Neural cell (in vitro differentiated cells): ENCODE data around the gene CRTAC1. TPM values are rescaled to one million over a fixed set of nuclear protein-coding genes. Genes with fewer than 3 reads are reported as not detected.

Source experiments
- H2AFZ ChIP-seq: fragments of 200-600, 300-800 bp; sonication (generic), shearing (Covaris generic); 2 replicates; pipeline ENCODE4 v1.6.0; 2014; ENCODE audit warnings: low read depth, mild to moderate bottlenecking, antibody characterized with exemption, low read length, moderate library complexity
- H3F3A ChIP-seq: fragments of 200-600 bp; shearing (Covaris generic); 2 replicates; pipeline ENCODE4 v1.6.1; 2016; ENCODE audit warnings: mild to moderate bottlenecking, moderate library complexity, mixed read lengths, antibody characterized with exemption, low read length; ENCODE audit not compliant: insufficient read depth, poor library complexity, severe bottlenecking
- H3K27ac ChIP-seq: fragments of 200-600, 300-800 bp; sonication (generic), shearing (Covaris generic); 2 replicates; pipeline ENCODE4 v1.5.1; 2014; ENCODE audit warnings: mild to moderate bottlenecking, low read length, moderate library complexity
- H3K27me3 ChIP-seq: fragments of 300-800, 200-600 bp; sonication (generic), shearing (Covaris generic); 2 replicates; pipeline ENCODE4 v1.6.0; 2014; ENCODE audit warnings: mild to moderate bottlenecking, low read depth, low read length, moderate library complexity; ENCODE audit not compliant: insufficient read depth
- H3K36me3 ChIP-seq: fragments of 300-800, 200-600 bp; sonication (generic), shearing (Covaris generic); 2 replicates; pipeline ENCODE4 v1.5.1; 2014; ENCODE audit warnings: mild to moderate bottlenecking, antibody characterized with exemption, low read length, moderate library complexity; ENCODE audit not compliant: insufficient read depth
- H3K4me2 ChIP-seq: fragments of 300-800, 200-600 bp; sonication (generic), shearing (Covaris generic); 2 replicates; pipeline ENCODE4 v1.6.0; 2014; ENCODE audit warnings: mild to moderate bottlenecking, low read length
- H3K4me3 ChIP-seq: fragments of 300-800, 200-600 bp; sonication (generic), shearing (Covaris generic); 2 replicates; pipeline ENCODE4 v1.5.1; 2014; ENCODE audit warnings: mild to moderate bottlenecking, low read length, moderate library complexity
- H3K79me2 ChIP-seq: fragments of 200-600 bp; shearing (Covaris generic); replicated peaks from 2 replicates; pipeline ENCODE4 v1.6.0; 2014; ENCODE audit warnings: mild to moderate bottlenecking, low read length, moderate library complexity; ENCODE audit not compliant: insufficient read depth
- H3K9ac ChIP-seq: fragments of 300-800, 200-600 bp; sonication (generic), shearing (Covaris generic); 2 replicates; pipeline ENCODE4 v1.6.1; 2016; ENCODE audit warnings: mild to moderate bottlenecking, low read length, mixed read lengths
- H3K9me2 ChIP-seq: fragments of 200-600 bp; shearing (Covaris generic); 2 replicates; pipeline ENCODE4 v1.6.1; 2016; ENCODE audit warnings: mild to moderate bottlenecking, low read length, mixed read lengths; ENCODE audit not compliant: insufficient read depth
- H3K9me3 ChIP-seq: fragments of 200-600, 300-800 bp; sonication (generic), shearing (Covaris generic); 2 replicates; pipeline ENCODE4 v1.6.1; 2016; ENCODE audit warnings: mild to moderate bottlenecking, mixed run types, low read length, moderate library complexity, mixed read lengths
- H4K20me1 ChIP-seq: fragments of 200-600 bp; shearing (Covaris generic); 2 replicates; pipeline ENCODE4 v1.6.1; 2016; ENCODE audit warnings: mild to moderate bottlenecking, mixed run types; ENCODE audit not compliant: insufficient read depth
- EP300 ChIP-seq: fragments of 450-650 bp; conservative IDR thresholded peaks from 2 replicates; pipeline ENCODE4 v1.6.1; 2014; ENCODE audit warnings: antibody characterized with exemption, mild to moderate bottlenecking, moderate library complexity; ENCODE audit not compliant: poor library complexity, severe bottlenecking
- EZH2 ChIP-seq: fragments of 200-600, 300-800 bp; shearing (Covaris generic), sonication (generic); IDR thresholded peaks from 2 replicates; pipeline ENCODE4 v1.6.1; 2014; ENCODE audit warnings: antibody characterized with exemption, low read length, borderline replicate concordance, mild to moderate bottlenecking; ENCODE audit not compliant: insufficient read depth, poor library complexity, severe bottlenecking
- MXI1 ChIP-seq: fragments of 450-650 bp; conservative IDR thresholded peaks from 2 replicates; pipeline ENCODE4 v1.6.1; 2014; ENCODE audit warnings: antibody characterized with exemption, mild to moderate bottlenecking; ENCODE audit not compliant: poor library complexity, severe bottlenecking
- POLR2AphosphoS5 ChIP-seq: IDR thresholded peaks from 2 replicates; pipeline ENCODE4 v1.6.1; 2012
- RAD21 ChIP-seq: fragments of 450-650 bp; conservative IDR thresholded peaks from 2 replicates; pipeline ENCODE4 v1.6.1; 2014; ENCODE audit warnings: antibody characterized with exemption, mild to moderate bottlenecking, moderate library complexity
- REST ChIP-seq: IDR thresholded peaks from 2 replicates; pipeline ENCODE4 v1.6.1; 2012; ENCODE audit warnings: borderline replicate concordance
- SMC3 ChIP-seq: fragments of 450-650 bp; conservative IDR thresholded peaks from 2 replicates; pipeline ENCODE4 v1.6.1; 2014; ENCODE audit warnings: antibody characterized with exemption, mild to moderate bottlenecking, moderate library complexity; ENCODE audit not compliant: poor library complexity
- TAF1 ChIP-seq: IDR thresholded peaks from 2 replicates; pipeline ENCODE4 v1.6.1; 2012; ENCODE audit warnings: low read depth
- polyA plus RNA-seq: library from polyadenylated mRNA; depleted of rRNA; stranded (reverse); fragments of >200 nt; gene quantifications from 2 replicates; pipeline ENCODE4 v1.2.3, GENCODE V29; 2014
- TF ChIP-seq, protein P1 (sequence below): fragments of 450-650 bp; IDR thresholded peaks from 2 replicates; pipeline ENCODE4 v1.5.1; 2014; ENCODE audit warnings: antibody characterized with exemption, mild to moderate bottlenecking, moderate library complexity; ENCODE audit not compliant: poor library complexity, severe bottlenecking

The CRTAC1 gene
- polyA plus RNA-seq, 1 donor from 2014 or later, result 1.1 TPM

DNA sequence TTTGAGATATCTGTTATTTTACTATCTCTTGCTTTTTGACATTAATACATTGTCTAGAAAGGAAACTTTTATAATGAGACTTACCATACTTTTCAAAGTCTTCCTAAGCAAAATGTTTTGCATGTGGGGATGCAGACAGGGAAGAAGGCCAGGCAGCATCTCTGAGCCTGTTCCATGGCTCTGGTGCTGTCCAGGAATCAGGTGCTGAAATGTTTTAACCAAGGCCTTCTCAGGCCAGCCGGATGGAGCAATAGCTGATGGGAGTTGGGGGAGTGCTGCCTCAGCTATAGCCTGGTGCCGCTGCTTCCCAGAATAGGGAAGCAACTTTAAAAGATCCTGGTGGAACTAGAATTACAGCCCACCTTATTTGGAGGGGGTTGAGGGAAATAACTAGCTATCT, 38.5 kb downstream of the CRTAC1 start:
- H3K79me2 ChIP-seq, result no peaks in the 10 kb centered on the region
- H3K4me3 ChIP-seq, result no peak overlapping the region

GRCh38 chr10:97981816-97982215, 48.6 kb downstream of the CRTAC1 start:
- no peaks in the 10 kb centered on the region for H4K20me1 ChIP-seq
- no peaks in the 10 kb centered on the region for H3K79me2 ChIP-seq

More for the DNA sequence above, 38.5 kb downstream of the CRTAC1 start:
- Histone ChIP-seq H3F3A (no peaks in the 10 kb centered on the region), H3K9me3 (no peaks in the 10 kb centered on the region), H3K27ac (no peak overlapping the region), H3K36me3 (no peaks in the 10 kb centered on the region), H3K4me2 (no peak overlapping the region), H4K20me1 (no peaks in the 10 kb centered on the region), H2AFZ (no peak overlapping the region), H3K9me2 (no peaks in the 10 kb centered on the region), H3K27me3 (no peaks in the 10 kb centered on the region), H3K9ac (no peak overlapping the region)
- TF ChIP-seq EZH2 (no peak), TAF1 (no peak), REST (peak; percentile 74)

More at GRCh38 chr10:97981816-97982215, 48.6 kb downstream of the CRTAC1 start:
- no peak overlapping the region for H3K9ac ChIP-seq
- no peak overlapping the region for H2AFZ ChIP-seq
- H3K9me3 ChIP-seq, result no peaks in the 10 kb centered on the region
- no peak overlapping the region for H3K4me3 ChIP-seq
- no peak overlapping the region for H3K4me2 ChIP-seq
- no peaks in the 10 kb centered on the region for H3K9me2 ChIP-seq
- no peak overlapping the region for H3K27ac ChIP-seq
- no peaks in the 10 kb centered on the region for H3K27me3 ChIP-seq
- no peaks in the 10 kb centered on the region for H3F3A ChIP-seq
- no peaks in the 10 kb centered on the region for H3K36me3 ChIP-seq
- TF ChIP-seq, protein P1, sequence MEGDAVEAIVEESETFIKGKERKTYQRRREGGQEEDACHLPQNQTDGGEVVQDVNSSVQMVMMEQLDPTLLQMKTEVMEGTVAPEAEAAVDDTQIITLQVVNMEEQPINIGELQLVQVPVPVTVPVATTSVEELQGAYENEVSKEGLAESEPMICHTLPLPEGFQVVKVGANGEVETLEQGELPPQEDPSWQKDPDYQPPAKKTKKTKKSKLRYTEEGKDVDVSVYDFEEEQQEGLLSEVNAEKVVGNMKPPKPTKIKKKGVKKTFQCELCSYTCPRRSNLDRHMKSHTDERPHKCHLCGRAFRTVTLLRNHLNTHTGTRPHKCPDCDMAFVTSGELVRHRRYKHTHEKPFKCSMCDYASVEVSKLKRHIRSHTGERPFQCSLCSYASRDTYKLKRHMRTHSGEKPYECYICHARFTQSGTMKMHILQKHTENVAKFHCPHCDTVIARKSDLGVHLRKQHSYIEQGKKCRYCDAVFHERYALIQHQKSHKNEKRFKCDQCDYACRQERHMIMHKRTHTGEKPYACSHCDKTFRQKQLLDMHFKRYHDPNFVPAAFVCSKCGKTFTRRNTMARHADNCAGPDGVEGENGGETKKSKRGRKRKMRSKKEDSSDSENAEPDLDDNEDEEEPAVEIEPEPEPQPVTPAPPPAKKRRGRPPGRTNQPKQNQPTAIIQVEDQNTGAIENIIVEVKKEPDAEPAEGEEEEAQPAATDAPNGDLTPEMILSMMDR, result no peak
- TF ChIP-seq EP300 (no peak), TAF1 (no peak), SMC3 (no peak), POLR2AphosphoS5 (no peak), RAD21 (no peak), MXI1 (no peak), REST (no peak), EZH2 (no peak)
